ENCODE data around the gene PRDX2.

The PRDX2 gene

GRCh38 chr19:12751635-12752034, 50.0 kb downstream of the PRDX2 start, which contains the start of gene BEST2:
Gene BEST2 (plus strand): TSS chr19:12751791. CDS start chr19:12752593, 802 bp downstream.
- DNase-seq, result no peak

- DNase-seq, result no peak
Measured at GRCh38 chr19:12750851-12751250, 50.7 kb downstream of the PRDX2 start.

DNA sequence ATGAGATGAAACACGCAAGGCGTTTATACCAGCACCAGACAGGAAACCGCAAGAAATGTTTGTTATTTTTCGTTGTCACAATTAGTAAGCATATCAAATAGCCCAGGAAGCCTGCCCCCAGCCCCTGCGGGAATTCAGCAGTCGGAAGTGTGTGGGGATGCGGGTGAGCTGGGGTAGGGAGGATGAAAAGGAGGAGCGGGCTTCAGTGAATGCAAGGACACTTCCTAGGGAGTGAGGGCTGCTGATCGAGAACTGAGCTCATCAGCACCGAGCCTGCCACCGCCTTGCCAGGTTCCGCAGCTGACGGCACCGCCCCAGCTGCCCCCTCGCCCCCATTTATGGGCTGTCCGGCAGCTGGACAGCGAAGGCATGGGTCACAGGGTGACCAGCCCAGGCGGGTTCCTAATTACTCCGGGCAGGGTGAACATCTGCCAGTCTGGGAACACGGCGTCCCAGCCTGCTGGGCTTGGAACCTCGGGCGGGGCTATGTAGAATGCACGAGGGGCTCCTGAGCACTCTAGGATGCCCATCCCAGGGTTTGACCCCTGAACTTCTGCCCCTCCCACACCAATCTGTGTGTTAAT, 51.6 kb downstream of the PRDX2 start:
- DNase-seq, result no peak

GRCh38 chr19:12748489-12748888, 53.1 kb downstream of the PRDX2 start:
- DNase-seq, result no peak
